HL-60 (cell line): ENCODE measurements around the gene DDIAS.

ENCODE experiments used
- CTCF ChIP-seq: IDR thresholded peaks from one replicate; pipeline ENCODE4 v1.5.1; 2011; ENCODE audit warnings: low read length, control low read depth, inconsistent platforms; ENCODE audit not compliant: insufficient read depth
- GABPA ChIP-seq: IDR thresholded peaks from 2 replicates; pipeline ENCODE4 v1.6.1; 2012; ENCODE audit warnings: low read depth
- POLR2AphosphoS5 ChIP-seq: IDR thresholded peaks from 2 replicates; pipeline ENCODE4 v1.6.1; 2012; ENCODE audit warnings: low read depth
- REST ChIP-seq: IDR thresholded peaks from 2 replicates; pipeline ENCODE4 v1.6.1; 2012; ENCODE audit warnings: low read depth; ENCODE audit not compliant: insufficient replicate concordance

- TF ChIP-seq CTCF (no peak), POLR2AphosphoS5 (no peak), REST (no peak), GABPA (no peak)
Observed at GRCh38 chr11:82949352-82949751, 47.8 kb downstream of the DDIAS start.
